ENCODE measurements around the gene IFNAR1.

DNA sequence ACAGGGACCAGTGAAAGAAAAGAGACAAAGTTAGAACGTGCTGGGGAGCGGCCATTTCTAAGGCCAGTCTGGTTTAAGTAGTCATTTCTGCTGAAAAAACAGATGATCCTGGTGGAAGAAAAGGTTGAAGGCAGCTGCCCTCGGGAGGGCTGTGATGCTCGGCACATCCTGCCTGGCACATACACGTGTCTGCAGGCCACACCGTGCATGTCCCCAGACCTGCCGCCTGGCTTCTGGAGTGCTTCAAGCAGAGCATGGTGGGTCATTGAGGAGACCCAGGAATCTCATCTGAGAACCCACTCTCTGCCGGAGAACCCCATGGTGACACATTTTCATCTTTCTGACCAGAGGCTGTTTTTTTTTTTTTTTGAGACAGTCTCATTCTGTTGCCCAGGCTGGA, 32.4 kb downstream of the IFNAR1 start:
- TF ChIP-seq POLR2A (IDR thresholded peaks at IDR 0.05; ENCODE audit: low read depth, low read length) (no peak), TAF1 (IDR thresholded peaks at IDR 0.05; ENCODE audit: borderline replicate concordance, low read depth, low read length) (no peak)
